HG03066 (cell line): ENCODE results near the gene TM4SF20.
"Not testable (repeated sequence)": the region's sequence is repeated elsewhere in the genome, so short reads cannot be mapped to it uniquely, and the experiment has no call there.

ENCODE experiments used
- ATAC-seq: cut with Tn5 transposase; IDR thresholded peaks from one replicate; pipeline ENCODE4 v1.9.1; 2021; ENCODE audit warnings: low read depth; ENCODE audit not compliant: unreplicated experiment

TM4SF20 gene

DNA sequence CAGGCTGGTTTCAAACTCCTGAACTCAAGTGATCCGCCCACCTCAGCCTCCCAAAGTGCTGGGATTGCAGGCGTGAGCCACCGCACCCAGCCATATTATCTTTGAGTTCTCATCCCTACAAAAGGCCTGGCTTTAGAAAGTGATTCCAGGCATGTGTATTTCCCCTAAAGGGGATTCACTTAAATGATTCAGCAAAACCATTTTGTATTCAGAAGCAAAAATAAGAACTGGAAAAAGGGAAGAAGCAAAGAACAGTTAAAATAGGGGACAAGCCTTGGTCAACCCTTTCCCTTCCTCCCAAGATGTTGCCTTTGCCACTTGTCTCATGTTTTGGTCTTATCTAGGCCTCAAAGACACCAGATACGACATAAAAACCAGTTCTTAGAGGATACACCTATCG, 10.5 kb downstream of the TM4SF20 start:
- ATAC-seq: no peak

GRCh38 chr2:227367427-227367795, 11.7 kb downstream of the TM4SF20 start:
- no peak for ATAC-seq

DNA sequence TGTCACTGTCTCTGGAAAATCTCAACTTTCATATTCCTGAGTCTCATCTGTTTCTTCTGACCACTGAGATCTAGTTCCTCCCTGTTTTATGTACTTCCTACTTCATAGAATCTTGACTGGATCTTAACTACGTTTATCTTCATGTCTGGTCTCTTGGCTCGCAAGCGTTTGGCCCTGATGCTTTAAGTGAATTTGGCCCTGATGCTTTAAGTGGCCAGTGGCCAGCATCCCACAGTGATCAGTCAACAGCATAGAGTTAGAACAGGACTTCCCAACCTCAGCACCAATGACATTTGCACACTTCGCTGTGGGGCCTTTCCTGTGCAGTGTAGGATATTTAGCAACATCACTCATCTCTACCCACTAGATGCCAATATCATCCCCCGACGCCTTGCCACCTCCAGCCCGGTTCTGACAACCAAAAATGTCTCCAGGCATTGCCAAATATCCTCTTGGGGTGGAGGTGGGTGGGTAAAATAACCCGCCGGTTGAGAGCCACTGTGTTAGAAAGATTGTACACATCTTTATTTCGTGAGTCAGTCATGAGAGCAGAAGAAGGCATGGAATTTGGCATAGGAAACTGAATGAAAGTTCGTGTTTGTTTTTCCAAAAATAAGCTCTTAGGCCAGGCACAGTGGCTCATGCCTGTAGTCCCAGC, 12.2 kb downstream of the TM4SF20 start:
- ATAC-seq: no peak

- no peak for ATAC-seq
These were observed 13.3 kb downstream of the TM4SF20 start for GRCh38 chr2:227365833-227366232.

DNA sequence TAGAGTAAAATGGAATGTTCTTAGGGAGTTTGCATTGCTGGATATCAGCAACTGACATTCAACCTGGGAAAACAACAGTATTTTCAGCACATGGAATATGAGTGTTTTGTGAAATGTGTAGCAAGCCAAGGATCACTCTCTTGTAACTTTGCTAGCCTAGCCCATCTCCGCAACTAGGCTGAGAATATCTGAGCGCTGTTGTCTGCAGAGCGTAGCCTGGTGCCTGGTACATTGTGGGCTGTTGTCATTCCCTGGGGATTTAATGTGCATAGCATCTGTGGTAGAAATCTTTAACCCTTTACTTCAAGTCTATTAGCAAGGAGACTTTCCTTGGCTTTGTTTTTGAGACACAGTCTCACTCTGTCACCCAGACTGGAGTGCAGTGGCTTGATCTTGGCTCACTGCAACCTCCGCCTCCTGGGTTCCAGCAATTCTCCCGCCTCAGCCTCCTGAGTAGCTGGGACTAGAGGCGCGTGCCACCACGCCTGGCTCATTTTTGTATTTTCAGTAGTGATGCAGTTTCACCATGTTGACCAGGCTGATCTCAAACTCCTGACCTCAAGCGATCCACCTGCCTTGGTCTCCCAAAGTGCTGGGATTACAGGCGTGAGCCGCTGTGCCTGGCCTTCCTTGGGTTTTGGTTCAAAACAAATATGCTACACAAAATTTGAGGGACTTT, 14.4 kb downstream of the TM4SF20 start:
- not testable (repeated sequence) for ATAC-seq

GRCh38 chr2:227363756-227364155, 15.3 kb downstream of the TM4SF20 start:
- ATAC-seq: no peak

- ATAC-seq: no peak
These were observed 18.8 kb downstream of the TM4SF20 start for GRCh38 chr2:227360351-227360750.

GRCh38 chr2:227351639-227352038, 27.5 kb downstream of the TM4SF20 start:
- peak; percentile 55 for ATAC-seq

GRCh38 chr2:227349989-227350612, 29.0 kb downstream of the TM4SF20 start:
- no peak for ATAC-seq

DNA sequence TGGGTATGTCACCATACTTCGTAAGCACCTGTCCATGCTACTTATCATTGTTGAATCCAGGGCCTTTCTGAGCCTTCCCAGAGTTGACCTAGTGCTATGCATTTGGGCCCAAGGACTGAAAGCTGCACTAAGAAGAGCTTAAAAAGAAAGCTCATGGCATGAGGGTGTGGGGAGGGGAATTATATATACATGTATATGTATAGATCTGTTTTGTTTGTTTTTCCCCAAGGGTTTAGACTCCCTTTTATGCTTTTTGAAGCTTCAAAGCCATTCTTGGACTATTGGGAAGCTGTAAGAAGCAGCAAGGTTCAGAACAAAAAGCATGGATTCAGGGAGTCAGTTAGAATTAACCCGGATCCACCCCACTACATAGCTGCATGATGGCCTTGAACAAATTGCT, 30.8 kb downstream of the TM4SF20 start:
- no peak for ATAC-seq

DNA sequence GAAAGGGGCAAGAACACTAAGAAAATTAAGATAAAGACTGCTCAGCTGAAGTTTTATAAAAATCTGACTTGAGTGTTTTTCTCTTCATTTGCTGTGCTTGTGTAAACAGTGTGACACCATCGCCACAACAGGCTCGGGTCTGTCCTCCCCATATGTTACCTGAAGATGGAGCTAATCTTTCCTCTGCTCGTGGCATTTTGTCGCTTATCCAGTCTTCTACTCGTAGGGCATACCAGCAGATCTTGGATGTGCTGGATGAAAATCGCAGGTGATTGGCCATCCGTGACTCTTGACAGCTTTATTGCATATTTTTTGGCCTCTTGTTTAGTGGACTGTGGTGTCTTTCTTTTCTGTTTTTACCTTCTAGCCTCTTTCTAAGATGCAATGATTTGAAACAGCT, 32.0 kb downstream of the TM4SF20 start:
- ATAC-seq: no peak

DNA sequence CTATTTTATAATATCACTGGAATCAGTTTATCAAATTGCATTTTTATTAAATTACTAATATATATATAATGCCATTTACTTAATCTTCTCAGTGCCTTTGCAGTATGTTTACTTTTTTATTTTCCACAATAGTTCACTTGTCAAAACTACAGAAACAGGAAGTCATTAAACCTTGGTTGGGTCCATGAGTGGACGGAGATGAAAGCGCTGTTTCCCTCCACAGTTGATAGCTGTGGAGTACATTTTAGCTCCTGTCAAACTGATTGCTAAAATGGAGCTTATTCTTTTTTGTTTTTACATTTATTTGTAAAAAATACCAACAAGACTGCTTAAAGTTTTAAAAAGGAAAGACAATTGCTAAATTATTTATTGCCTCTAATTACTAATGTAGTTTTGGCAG, 34.9 kb downstream of the TM4SF20 start:
- ATAC-seq: no peak

GRCh38 chr2:227341553-227341952, 37.6 kb downstream of the TM4SF20 start:
- ATAC-seq: no peak

DNA sequence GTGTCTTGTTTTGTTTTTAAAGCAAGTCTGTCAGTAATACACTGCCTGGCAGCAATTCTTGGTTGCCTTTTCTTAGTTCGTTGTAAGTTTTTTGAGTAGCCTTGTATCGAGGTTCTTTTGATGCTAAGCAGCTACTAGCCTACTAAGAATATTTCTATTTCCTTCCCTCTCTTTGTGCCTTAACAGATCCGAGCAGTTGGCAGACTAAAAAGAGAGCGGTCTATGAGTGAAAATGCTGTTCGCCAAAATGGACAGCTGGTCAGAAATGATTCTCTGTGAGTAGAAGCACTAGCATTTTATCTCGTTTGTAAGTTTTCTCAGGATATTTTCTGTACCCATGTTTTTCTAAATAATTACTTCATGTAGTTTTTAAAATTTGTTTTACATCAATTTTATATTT, 39.0 kb downstream of the TM4SF20 start:
- no peak for ATAC-seq

GRCh38 chr2:227339098-227339599, 40.0 kb downstream of the TM4SF20 start:
- ATAC-seq: no peak

- no peak for ATAC-seq
These were observed 41.7 kb downstream of the TM4SF20 start for GRCh38 chr2:227337442-227337841.

GRCh38 chr2:227335713-227336112, 43.4 kb downstream of the TM4SF20 start:
- no peak for ATAC-seq

DNA sequence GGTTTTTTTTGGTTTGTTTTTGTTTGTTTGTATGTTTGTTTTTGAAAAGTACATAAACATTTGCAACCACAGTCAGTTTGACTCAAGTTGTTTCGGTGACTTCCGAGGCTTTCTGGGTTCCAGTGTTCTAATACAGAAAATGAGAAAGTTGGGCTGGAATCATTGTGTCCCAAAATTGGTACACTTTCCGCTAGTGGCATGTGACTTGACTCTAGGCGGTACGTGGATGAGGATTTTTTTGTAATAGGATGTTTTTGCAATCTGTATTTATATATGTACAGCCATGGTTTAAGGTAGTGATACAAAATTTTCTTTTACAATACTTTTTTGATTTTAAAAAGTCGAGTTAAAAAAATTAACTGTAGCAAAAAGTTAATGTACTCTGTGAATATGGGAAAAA, 52.3 kb downstream of the TM4SF20 start:
- no peak for ATAC-seq

- peak; percentile 1 for ATAC-seq
These were observed 53.3 kb downstream of the TM4SF20 start for GRCh38 chr2:227325839-227326195.

DNA sequence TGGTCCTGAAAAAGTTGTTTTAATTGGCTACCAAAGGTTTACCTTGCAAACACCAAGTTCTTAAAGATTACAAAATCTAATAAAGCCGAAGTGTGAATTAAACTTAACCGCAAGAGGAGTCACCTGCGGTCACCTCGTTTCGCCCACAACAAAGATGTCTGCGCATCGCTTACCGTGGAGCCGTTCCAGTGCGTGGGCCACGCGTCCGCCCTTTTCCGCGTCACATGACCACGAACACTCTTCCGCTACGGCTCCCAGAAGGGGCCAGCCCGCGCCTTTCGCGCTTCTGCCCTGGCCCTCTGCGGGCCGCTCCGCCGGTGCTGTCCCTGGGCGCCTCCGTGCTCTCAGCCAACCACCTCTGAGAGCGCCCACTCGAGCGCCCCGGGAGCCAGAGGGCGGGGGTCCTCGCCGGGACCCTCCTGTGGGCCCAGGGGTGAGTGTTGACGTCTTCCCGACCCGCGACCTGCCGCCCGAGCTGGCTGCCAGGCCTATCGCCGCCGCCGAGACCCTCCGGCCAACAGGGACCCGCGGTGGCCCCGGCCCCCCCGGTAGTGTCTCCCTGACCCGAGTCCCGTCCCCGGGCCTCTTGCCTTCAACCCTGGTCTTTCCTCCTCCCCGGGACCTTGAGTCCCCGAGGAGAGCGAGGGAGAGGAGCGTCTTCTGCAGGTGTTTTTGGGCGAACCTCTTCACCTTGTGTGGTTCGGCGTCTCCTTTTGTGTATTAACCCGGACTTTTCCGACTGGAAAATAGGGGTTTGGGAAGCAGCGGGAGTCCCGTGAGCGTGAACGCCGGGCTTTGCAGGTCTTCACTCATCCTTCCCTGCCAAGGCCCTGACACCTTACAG, 53.9 kb downstream of the TM4SF20 start, which contains the start of gene MFF:
MFF (plus strand) TSS at position 257 of the 844 bp plus-strand sequence. CDS start 5,415 bp downstream, outside the sequence.
- ATAC-seq: peak; percentile 96

- ATAC-seq: no peak
These were observed 54.5 kb downstream of the TM4SF20 start for GRCh38 chr2:227324642-227324994.
